Ovary (tissue), 9 donors: ENCODE data around the gene ITPR2. TPM values are rescaled to one million over a fixed set of nuclear protein-coding genes. Genes with fewer than 3 reads are reported as not detected.
A peak's percentile ranks its signal among the peaks of the same experiment; 100 is the strongest.

Experiments
- DNase-seq, 5 donors: peaks; one replicate each; pipeline ENCODE4 v3.0.0-alpha.2; 2019 to 2020
- H3K27ac ChIP-seq, 2 donors: fragments of 200-600 bp; one replicate each; pipeline versions ENCODE4 v1.5.1 to v1.8.0; 2019 to 2022
- H3K27me3 ChIP-seq: fragments of 200-600 bp; one replicate; pipeline ENCODE4 v1.8.0; 2022
- H3K36me3 ChIP-seq: fragments of 200-600 bp; sonication (generic); one replicate; pipeline ENCODE4 v1.5.1; 2019
- H3K4me1 ChIP-seq: one replicate; pipeline ENCODE4 v1.8.1; 2013; ENCODE audit warnings: mild to moderate bottlenecking, moderate library complexity; ENCODE audit not compliant: insufficient read depth
- H3K4me3 ChIP-seq: fragments of 200-600 bp; sonication (generic); one replicate; pipeline ENCODE4 v1.5.1; 2017
- H3K9me3 ChIP-seq, 2 donors: fragments of 200-600 bp in 1 of 2; sonication (generic) in 1 of 2; one replicate each; pipeline versions ENCODE4 v1.5.1 to v1.8.1; 2013 to 2019; ENCODE audit warnings: mild to moderate bottlenecking in 1 of 2, moderate library complexity in 1 of 2
- CTCF ChIP-seq, 3 donors: fragments of 450-650 bp in 2 of 3; fragments of 200-600 bp in 1 of 3; IDR thresholded peaks; one replicate each; pipeline versions ENCODE4 v1.5.1 to v1.8.0; 2016 to 2022; ENCODE audit warnings: antibody characterized with exemption in 3 of 3, mild to moderate bottlenecking in 1 of 3
- EP300 ChIP-seq: sonication (generic); formaldehyde crosslinking; IDR thresholded peaks from one replicate; pipeline ENCODE4 v1.6.1; 2017; ENCODE audit warnings: antibody characterized with exemption
- POLR2A ChIP-seq: fragments of 450-650 bp; IDR thresholded peaks from one replicate; pipeline ENCODE4 v1.6.1; 2017; ENCODE audit warnings: antibody characterized with exemption, mild to moderate bottlenecking, moderate library complexity
- WGBS, 3 donors: extraction: QIAGEN DNeasy Blood & Tissue Kit in 1 of 3; methylation state at CpG; one replicate each; pipeline versions ENCODE4 v1.1.5 to v1.1.7; 2013 to 2017; 5-methylcytosine and 5-hydroxymethylcytosine counted together
- intact Hi-C, 4 donors: fragments of 100-400 bp; cut with DNase I; formaldehyde crosslinking; loops; one replicate each; pipeline versions ENCODE4 v1.11.0 to v1.15.1; 2022 to 2023
- polyA plus RNA-seq, 2 donors: library from polyadenylated mRNA; stranded (reverse); fragments of 200-250 nt in 1 of 2; fragments of 350-450 nt in 1 of 2; fragmentation: Illumina TruSeq in 1 of 2; extraction: RNeasy Lipid Tissue Mini Kit (QIAGEN cat#74804) in 1 of 2; gene quantifications; one replicate each; pipeline ENCODE4 v1.2.3, GENCODE V29; 2013 to 2014
- total RNA-seq, 7 donors: library from RNA; depleted of rRNA in 2 of 7; stranded (reverse); fragments of >200 nt in 2 of 7; fragmentation: NEBNext Ultra II Directional in 3 of 7; extraction: Animal tissue kit (Norgen Biotek cat#: 25700) in 3 of 7; gene quantifications; one replicate each; pipeline versions ENCODE4 v1.1.0 to v1.2.4, GENCODE V29; 2016 to 2023
- donor health status: DM: no; HTN: no; CAD: no; lungs with moderate emphysema.
- donor health status: DM: no; HTN: no; CAD: no.
- donor health status: Bipolar disorder and iron deficiency.
- donor health status: DM: yes; HTN: yes; CAD: no.
- donor health status: DM: no; HTN: no; CAD: no.
- donor health status: DM: yes; HTN: yes; CAD: no.

Gene ITPR2
- total and polyA plus RNA-seq, 9 donors: 5.9 to 51.1 (median 32.9) TPM

DNA sequence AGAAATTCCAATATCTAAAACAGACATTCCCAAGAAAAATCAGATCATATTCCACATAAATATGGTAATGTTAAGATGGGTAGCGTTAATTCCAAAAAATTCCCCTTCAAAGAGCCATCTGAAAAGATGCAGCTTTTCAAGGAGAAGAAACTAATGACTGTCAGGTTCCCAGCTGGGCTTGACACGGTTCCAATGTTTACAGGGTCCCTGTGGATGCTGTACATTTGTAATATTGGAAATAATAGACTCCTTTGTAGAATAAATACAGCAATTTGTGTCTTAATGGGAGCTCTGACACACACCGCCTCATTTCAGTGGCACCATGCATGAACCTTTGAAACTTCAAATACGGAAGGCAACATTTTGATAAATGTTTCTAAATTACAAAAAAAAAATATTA, 140.6 kb downstream of the ITPR2 start:
- no peak overlapping the region for H3K27ac ChIP-seq
- TF ChIP-seq CTCF (IDR thresholded peaks at IDR 0.05) (no peak), POLR2A (no peak), EP300 (no peak)
- H3K4me1 ChIP-seq: peaks cover 2% of the 10 kb centered on the region
- H3K36me3 ChIP-seq: no peaks in the 10 kb centered on the region
- 93 to 94% (median 93%) methylated on average over 4 of the region's 4 CpGs for WGBS, 3 donors
- no peaks in the 10 kb centered on the region for H3K9me3 ChIP-seq
- H3K4me3 ChIP-seq: no peak overlapping the region
- H3K27me3 ChIP-seq: no peaks in the 10 kb centered on the region
- intact Hi-C loops: no loop called here
- no peak for DNase-seq

DNA sequence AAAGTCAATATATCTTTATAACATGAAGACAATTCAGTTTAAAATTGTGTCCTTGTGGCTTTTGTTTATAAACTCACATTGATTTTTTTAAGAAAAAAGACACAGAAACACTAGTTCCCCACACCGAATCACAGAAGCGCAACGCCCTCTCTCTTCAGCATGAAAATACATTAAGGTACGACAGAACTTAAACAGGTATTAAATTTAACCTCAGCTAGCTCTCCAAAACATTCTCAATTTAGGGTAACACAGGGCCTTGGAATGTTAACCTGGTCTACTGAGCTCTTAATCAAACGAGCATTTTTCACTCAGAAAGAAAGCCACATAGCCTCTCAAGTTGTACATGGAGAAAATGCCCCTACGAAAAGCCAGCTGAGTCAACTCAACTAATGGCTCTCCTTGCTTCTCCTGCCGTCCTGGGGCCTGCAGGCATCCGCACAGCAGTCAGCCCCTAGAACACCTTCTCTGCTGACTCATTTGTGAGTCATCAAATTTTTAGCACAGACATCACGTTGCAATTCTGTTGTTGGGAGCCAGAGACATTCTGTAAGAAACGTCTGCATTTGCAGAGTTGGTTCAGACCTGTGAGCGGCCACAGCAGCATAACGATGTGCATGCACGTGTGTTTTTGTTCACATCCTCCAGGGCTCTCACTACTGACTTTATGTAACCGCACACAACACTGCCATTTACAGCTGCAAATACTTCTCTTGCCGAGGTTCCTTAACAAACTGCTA, 141.6 kb downstream of the ITPR2 start:
- peak; percentile 20 to 37 (median 23) for DNase-seq
- no peak for TF ChIP-seq CTCF (IDR thresholded peaks at IDR 0.05)
- TF ChIP-seq EP300: no peak
- TF ChIP-seq POLR2A: no peak

DNA sequence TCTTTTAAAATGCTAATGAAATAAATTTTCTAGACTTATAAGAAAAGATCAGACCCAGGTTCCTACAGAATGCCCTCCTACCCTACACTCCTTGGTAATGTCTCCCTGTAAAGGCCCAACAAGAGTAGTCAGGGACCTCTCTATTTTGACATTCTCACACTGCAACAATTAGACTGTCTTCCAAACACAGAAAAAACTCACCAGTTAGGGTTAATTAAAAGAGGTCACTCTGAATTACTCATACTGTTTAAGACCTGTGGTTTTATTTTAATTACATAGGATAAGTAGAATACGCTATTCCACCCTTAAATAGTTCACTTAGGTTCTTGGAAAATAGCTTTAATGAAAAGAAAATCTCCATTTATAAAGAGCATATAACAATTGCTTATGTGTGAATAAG, 142.4 kb downstream of the ITPR2 start:
- Histone ChIP-seq H3K27ac (no peak overlapping the region), H3K4me1 (peaks cover 2% of the 10 kb centered on the region), H3K4me3 (no peak overlapping the region), H3K9me3 (no peaks in the 10 kb centered on the region), H3K27me3 (no peaks in the 10 kb centered on the region), H3K36me3 (no peaks in the 10 kb centered on the region)
- TF ChIP-seq EP300 (no peak), CTCF (IDR thresholded peaks at IDR 0.05) (no peak), POLR2A (no peak)
- 94 to 98% (median 97%) methylated on average over 1 of the region's 1 CpG for WGBS, 3 donors
- intact Hi-C loops: no loop called here
- DNase-seq: no peak

More for the DNA sequence above, 141.6 kb downstream of the ITPR2 start:
- Histone ChIP-seq H3K27ac (no peak overlapping the region), H3K36me3 (no peaks in the 10 kb centered on the region), H3K27me3 (no peaks in the 10 kb centered on the region), H3K9me3 (no peaks in the 10 kb centered on the region), H3K4me3 (no peak overlapping the region), H3K4me1 (peaks cover 2% of the 10 kb centered on the region)
- WGBS, 3 donors: 42 to 45% (median 45%) methylated on average over 15 of the region's 15 CpGs
- intact Hi-C loops: no loop called here

DNA sequence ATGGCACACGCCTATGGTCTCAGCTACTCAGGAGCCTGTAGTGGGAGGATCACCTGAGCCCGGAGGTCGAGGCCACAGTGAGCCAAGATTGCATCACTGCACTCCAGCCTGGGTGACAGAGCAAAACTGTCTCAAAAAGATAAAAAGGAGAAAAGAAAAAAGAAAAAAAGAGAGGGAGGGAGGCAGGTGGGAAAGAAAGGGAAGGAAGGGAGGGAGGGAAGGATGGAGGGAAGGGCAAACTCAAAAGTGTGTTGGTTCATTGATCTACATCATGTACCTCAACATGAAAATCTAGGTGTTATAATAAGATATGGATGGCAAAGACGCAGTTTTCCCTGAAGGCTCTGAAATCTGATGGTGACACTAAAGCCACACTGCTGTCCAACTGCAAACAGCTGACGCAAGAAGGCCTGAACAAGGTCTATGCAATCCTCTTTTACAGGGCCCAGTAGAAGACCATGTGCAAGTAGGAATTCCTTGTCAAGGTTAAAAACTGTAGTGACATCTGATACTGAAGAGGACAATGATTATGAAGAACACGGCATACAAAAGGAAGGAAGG, 143.6 kb downstream of the ITPR2 start:
- no peaks in the 10 kb centered on the region for H3K9me3 ChIP-seq
- H3K4me1 ChIP-seq: peaks cover 2% of the 10 kb centered on the region
- no peak for DNase-seq
- no peak overlapping the region for H3K27ac ChIP-seq
- no peaks in the 10 kb centered on the region for H3K36me3 ChIP-seq
- H3K27me3 ChIP-seq: no peaks in the 10 kb centered on the region
- TF ChIP-seq CTCF (IDR thresholded peaks at IDR 0.05) (no peak), EP300 (no peak), POLR2A (no peak)
- WGBS, 3 donors: 71 to 81% (median 75%) methylated on average over 6 of the region's 6 CpGs
- H3K4me3 ChIP-seq: no peak overlapping the region
- intact Hi-C loops: no loop called here
